GM21390 (cell line): ENCODE data around the gene MPZL2.
"Not testable (repeated sequence)": the region's sequence is repeated elsewhere in the genome, so short reads cannot be mapped to it uniquely, and the experiment has no call there.

ENCODE experiments used
- ATAC-seq: cut with Tn5 transposase; IDR thresholded peaks from one replicate; pipeline ENCODE4 v1.9.1; 2021; ENCODE audit not compliant: unreplicated experiment

The MPZL2 gene

GRCh38 chr11:118263695-118264568, at the start of gene MPZL2:
MPZL2 (minus strand) TSS chr11:118264297; CDS start chr11:118264153, 144 bp downstream.
- ATAC-seq, result no peak

GRCh38 chr11:118313242-118313641, 49.1 kb upstream of the MPZL2 start:
- ATAC-seq, result no peak

- no peak for ATAC-seq
Observed at GRCh38 chr11:118312328-118312727, 48.2 kb upstream of the MPZL2 start.

- ATAC-seq, result no peak
Observed at GRCh38 chr11:118311518-118311917, 47.4 kb upstream of the MPZL2 start.

GRCh38 chr11:118310781-118311485, 46.8 kb upstream of the MPZL2 start:
- ATAC-seq, result no peak

- ATAC-seq, result no peak
Observed at GRCh38 chr11:118310271-118310670, 46.2 kb upstream of the MPZL2 start.

GRCh38 chr11:118308995-118309528, 45.0 kb upstream of the MPZL2 start:
- not testable (repeated sequence) for ATAC-seq

- ATAC-seq, result no peak
Observed at GRCh38 chr11:118306556-118306955, 42.5 kb upstream of the MPZL2 start.

- no peak for ATAC-seq
Observed at GRCh38 chr11:118305726-118306125, 41.6 kb upstream of the MPZL2 start.

GRCh38 chr11:118304568-118305248, 40.6 kb upstream of the MPZL2 start, which contains the start of gene CD3E:
CD3E (plus strand) TSS chr11:118304730; CDS start chr11:118304953, 223 bp downstream.
- ATAC-seq, result no peak

GRCh38 chr11:118304227-118304567, 40.1 kb upstream of the MPZL2 start:
- no peak for ATAC-seq

- ATAC-seq, result no peak
Observed at GRCh38 chr11:118301600-118302195, 37.6 kb upstream of the MPZL2 start.

- no peak for ATAC-seq
Observed at GRCh38 chr11:118295815-118296454, 31.8 kb upstream of the MPZL2 start.

- ATAC-seq, result no peak
Observed at GRCh38 chr11:118295199-118295598, 31.1 kb upstream of the MPZL2 start.

GRCh38 chr11:118294053-118294452, 30.0 kb upstream of the MPZL2 start:
- no peak for ATAC-seq

- no peak for ATAC-seq
Observed at GRCh38 chr11:118291477-118292135, 27.5 kb upstream of the MPZL2 start.

GRCh38 chr11:118290923-118291322, 26.8 kb upstream of the MPZL2 start:
- ATAC-seq, result no peak

- ATAC-seq, result no peak
Observed at GRCh38 chr11:118289401-118289800, 25.3 kb upstream of the MPZL2 start.

- no peak for ATAC-seq
Observed at GRCh38 chr11:118287006-118287405, 22.9 kb upstream of the MPZL2 start.

GRCh38 chr11:118286545-118286944, 22.4 kb upstream of the MPZL2 start:
- no peak for ATAC-seq
